Uterus (tissue), 2 donors: ENCODE measurements around the gene H19.

ENCODE experiments used
- CTCF ChIP-seq, 4 experiments: fragments of 200-600 bp in 2 of 4; fragments of 450-650 bp in 2 of 4; sonication (generic) in 2 of 4; IDR thresholded peaks; one replicate each; pipeline ENCODE4 v1.5.1; 2016 to 2019; ENCODE audit warnings: antibody characterized with exemption in 4 of 4, mild to moderate bottlenecking in 2 of 4, moderate library complexity in 1 of 4
- POLR2A ChIP-seq, 2 donors: fragments of 450-650 bp; IDR thresholded peaks; one replicate each; pipeline ENCODE4 v1.6.1; 2016; ENCODE audit warnings: antibody characterized with exemption in 2 of 2, mild to moderate bottlenecking in 1 of 2, moderate library complexity in 1 of 2

- TF ChIP-seq POLR2A (IDR thresholded peaks at IDR 0.05) (no peak), CTCF (IDR thresholded peaks at IDR 0.05) (no peak)
These were observed 32.7 kb downstream of the H19 start for GRCh38 chr11:1964955-1965354.
